Endodermal cell (in vitro differentiated cells): ENCODE measurements around the gene CXCL1. TPM values are rescaled to one million over a fixed set of nuclear protein-coding genes. Genes with fewer than 3 reads are reported as not detected.

Experiments used
- DNase-seq: peaks from one replicate; pipeline ENCODE4 v3.0.0-alpha.2; 2017
- H3K27ac ChIP-seq: 2 replicates; pipeline ENCODE4 v1.5.1; 2013; ENCODE audit warnings: mild to moderate bottlenecking, low read depth, low read length, moderate library complexity
- H3K27me3 ChIP-seq: 2 replicates; pipeline ENCODE4 v1.6.1; 2013; ENCODE audit warnings: mild to moderate bottlenecking, low read length, moderate library complexity; ENCODE audit not compliant: insufficient read depth, control insufficient read depth, poor library complexity, severe bottlenecking
- H3K36me3 ChIP-seq: 2 replicates; pipeline ENCODE4 v1.7.0; 2013; ENCODE audit warnings: mild to moderate bottlenecking, low read length, moderate library complexity; ENCODE audit not compliant: control insufficient read depth, insufficient read depth
- H3K4me1 ChIP-seq: one replicate; pipeline ENCODE4 v1.7.0; 2013; ENCODE audit warnings: low read length; ENCODE audit not compliant: control insufficient read depth, insufficient read depth
- H3K4me3 ChIP-seq: 2 replicates; pipeline ENCODE4 v1.5.1; 2013; ENCODE audit warnings: mild to moderate bottlenecking, low read length, moderate library complexity
- H3K9ac ChIP-seq: 2 replicates; pipeline ENCODE4 v1.6.1; 2013; ENCODE audit warnings: mild to moderate bottlenecking, low read length, moderate library complexity; ENCODE audit not compliant: poor library complexity, severe bottlenecking; ENCODE audit errors: extremely low read depth
- H3K9me3 ChIP-seq: 2 replicates; pipeline ENCODE4 v1.6.1; 2013; ENCODE audit warnings: mild to moderate bottlenecking, low read length, moderate library complexity; ENCODE audit not compliant: control insufficient read depth
- H3K27ac Mint-ChIP-seq: 2 replicates; pipeline ENCODE4 v1.8.0; 2020; ENCODE audit warnings: mixed read lengths
- H3K27me3 Mint-ChIP-seq: 2 replicates; pipeline ENCODE4 v1.8.0; 2021; ENCODE audit warnings: mild to moderate bottlenecking, mixed read lengths; ENCODE audit not compliant: insufficient read depth
- H3K36me3 Mint-ChIP-seq: 2 replicates; pipeline ENCODE4 v1.8.0; 2020; ENCODE audit warnings: low read depth, mixed read lengths
- H3K4me1 Mint-ChIP-seq: 2 replicates; pipeline ENCODE4 v1.8.0; 2020; ENCODE audit warnings: mixed read lengths
- H3K4me3 Mint-ChIP-seq: 2 replicates; pipeline ENCODE4 v1.8.0; 2020; ENCODE audit warnings: mild to moderate bottlenecking, moderate library complexity, mixed read lengths
- H3K9me3 Mint-ChIP-seq: 2 replicates; pipeline ENCODE4 v1.8.0; 2020; ENCODE audit warnings: mild to moderate bottlenecking, mixed read lengths
- CTCF ChIP-seq: fragments of 200-600 bp; sonication (generic); conservative IDR thresholded peaks from 2 replicates; pipeline ENCODE4 v1.5.0; 2021; ENCODE audit warnings: antibody characterized with exemption, mild to moderate bottlenecking
- WGBS, 2 experiments: methylation state at CpG; one replicate each; pipeline versions ENCODE4 v1.1.5 to v1.1.7; 2013; ENCODE audit warnings: missing lambda C conversion rate in 2 of 2, mixed read lengths in 1 of 2; ENCODE audit not compliant: insufficient coverage in 1 of 2, insufficient read length in 1 of 2; 5-methylcytosine and 5-hydroxymethylcytosine counted together
- total RNA-seq, 2 donors: library from RNA; stranded (reverse); fragmentation: NEBNext Ultra II Directional in 1 of 2; extraction: Animal tissue kit (Norgen Biotek cat#: 25700) in 1 of 2; gene quantifications; 2 replicates in 1 of 2; 3 replicates in 1 of 2; pipeline ENCODE4 v1.2.1, GENCODE V29; 2021

Gene CXCL1
- total RNA-seq, 2 donors from 2014 or later, result 0.24 TPM; not detected in 1

- H3K36me3 ChIP-seq, result no peaks in the 10 kb centered on the region
- no peak for DNase-seq
- no peak overlapping the region for H3K27ac ChIP-seq
- no peaks in the 10 kb centered on the region for H3K27me3 ChIP-seq
- no peak overlapping the region for H3K9ac ChIP-seq
- H3K9me3 ChIP-seq, result no peaks in the 10 kb centered on the region
- TF ChIP-seq CTCF, result no peak
- H3K9me3 Mint-ChIP-seq, result no peaks in the 10 kb centered on the region
- no peaks in the 10 kb centered on the region for H3K36me3 Mint-ChIP-seq
- H3K4me1 Mint-ChIP-seq, result peaks cover 6% of the 10 kb centered on the region
- no peak overlapping the region for H3K4me3 Mint-ChIP-seq
- H3K4me1 ChIP-seq, result no peaks in the 10 kb centered on the region
- H3K27ac Mint-ChIP-seq, result no peak overlapping the region
- H3K27me3 Mint-ChIP-seq, result peaks cover 38% of the 10 kb centered on the region
- no peak overlapping the region for H3K4me3 ChIP-seq
Measured at GRCh38 chr4:73856518-73856917, 12.7 kb upstream of the CXCL1 start.

GRCh38 chr4:73859614-73860088, 9.5 kb upstream of the CXCL1 start:
- Histone ChIP-seq H3K27ac (no peak overlapping the region), H3K4me3 (no peak overlapping the region), H3K9ac (no peak overlapping the region), H3K4me1 (no peaks in the 10 kb centered on the region), H3K27me3 (no peaks in the 10 kb centered on the region), H3K36me3 (no peaks in the 10 kb centered on the region), H3K9me3 (no peaks in the 10 kb centered on the region)
- Mint-ChIP-seq H3K27me3 (peaks cover 13% of the 10 kb centered on the region), H3K4me1 (peaks cover 2% of the 10 kb centered on the region), H3K4me3 (no peak overlapping the region), H3K27ac (no peak overlapping the region), H3K36me3 (no peaks in the 10 kb centered on the region), H3K9me3 (no peaks in the 10 kb centered on the region)
- no peak for DNase-seq
- TF ChIP-seq CTCF, result no peak

- H3K9ac ChIP-seq, result no peak overlapping the region
- Mint-ChIP-seq H3K4me3 (no peak overlapping the region), H3K4me1 (peaks cover 2% of the 10 kb centered on the region), H3K27ac (no peak overlapping the region), H3K36me3 (no peaks in the 10 kb centered on the region), H3K9me3 (no peaks in the 10 kb centered on the region), H3K27me3 (peaks cover 12% of the 10 kb centered on the region)
- no peaks in the 10 kb centered on the region for H3K36me3 ChIP-seq
- H3K27me3 ChIP-seq, result no peaks in the 10 kb centered on the region
- no peak for TF ChIP-seq CTCF
- H3K4me3 ChIP-seq, result no peak overlapping the region
- H3K4me1 ChIP-seq, result no peaks in the 10 kb centered on the region
- H3K9me3 ChIP-seq, result no peaks in the 10 kb centered on the region
- no peak overlapping the region for H3K27ac ChIP-seq
- DNase-seq, result no peak
- WGBS, 2 experiments, result 61% methylated on average over 4 of the region's 4 CpGs; no CpG with 5 or more reads in 1 of the 2 experiments
Measured at GRCh38 chr4:73860181-73860580, 9.0 kb upstream of the CXCL1 start.
